ENCODE results near the gene SGSH. TPM values are rescaled to one million over a fixed set of nuclear protein-coding genes. Genes with fewer than 3 reads are reported as not detected.

SGSH gene
- total and polyA plus RNA-seq, 2 experiments from 2014 or later = 16.0 to 59.6 TPM

GRCh38 chr17:80173916-80174315 is 46.2 kb downstream of the SGSH start:
- H3K36me3 ChIP-seq (replicated peaks; ENCODE audit: insufficient read depth, low read depth) = no peaks in the 10 kb centered on the region
- H2AFZ ChIP-seq = no peak overlapping the region
- 94% methylated on average over 6 of the region's 6 CpGs for WGBS (ENCODE audit: low lambda C conversion rate, missing lambda C conversion rate)
- H3K4me3 ChIP-seq = no peak overlapping the region
- H3K27me3 ChIP-seq = no peaks in the 10 kb centered on the region
- no peaks in the 10 kb centered on the region for H3K9me3 ChIP-seq (ENCODE audit: low read depth)
- H3K79me2 ChIP-seq = no peaks in the 10 kb centered on the region
- no peak overlapping the region for H3K4me2 ChIP-seq
- no peaks in the 10 kb centered on the region for H4K20me1 ChIP-seq (ENCODE audit: insufficient read depth, poor library complexity, severe bottlenecking)
- H3K27ac ChIP-seq = no peak overlapping the region
- TF ChIP-seq CTCF (IDR thresholded peaks at IDR 0.05; ENCODE audit: poor library complexity) = no peak
- TF ChIP-seq EZH2 (IDR thresholded peaks at IDR 0.05; ENCODE audit: borderline replicate concordance) = no peak
- no peak for TF ChIP-seq EZH2phosphoT487 (IDR thresholded peaks at IDR 0.05; ENCODE audit: low read depth, severe bottlenecking, unreplicated experiment)
- no peaks in the 10 kb centered on the region for H3K9me2 ChIP-seq (replicated peaks; ENCODE audit: insufficient read depth)
- DNase-seq (ENCODE audit: low spot score) = no peak
- H3K4me1 ChIP-seq (ENCODE audit: insufficient read depth) = no peaks in the 10 kb centered on the region

DNA sequence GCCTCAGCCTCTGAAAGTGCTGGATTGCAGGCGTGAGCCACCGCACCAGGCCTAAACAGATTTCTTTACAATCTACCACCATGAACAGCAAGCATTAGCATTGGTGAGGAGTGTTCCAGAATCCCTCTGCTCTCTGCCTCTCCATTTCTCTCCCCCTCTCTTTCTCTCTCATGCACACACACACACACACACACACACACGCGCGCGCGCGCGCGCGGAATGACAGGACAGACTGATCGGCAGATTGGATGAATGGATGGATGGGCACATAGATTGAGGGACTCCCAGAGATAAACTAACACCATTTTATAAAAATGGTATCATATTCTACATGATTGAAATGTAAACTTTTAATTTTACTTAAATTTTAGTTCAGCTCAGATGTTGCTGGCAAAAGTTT is 47.0 kb downstream of the SGSH start:
- no peaks in the 10 kb centered on the region for H3K79me2 ChIP-seq
- no peaks in the 10 kb centered on the region for H4K20me1 ChIP-seq (ENCODE audit: insufficient read depth, poor library complexity, severe bottlenecking)
- H3K27ac ChIP-seq = no peak overlapping the region
- no peaks in the 10 kb centered on the region for H3K4me1 ChIP-seq (ENCODE audit: insufficient read depth)
- no peaks in the 10 kb centered on the region for H3K9me2 ChIP-seq (replicated peaks; ENCODE audit: insufficient read depth)
- no peak overlapping the region for H3K4me3 ChIP-seq
- no peak overlapping the region for H2AFZ ChIP-seq
- 90% methylated on average over 12 of the region's 12 CpGs for WGBS (ENCODE audit: low lambda C conversion rate, missing lambda C conversion rate)
- TF ChIP-seq CTCF (IDR thresholded peaks at IDR 0.05; ENCODE audit: poor library complexity) (no peak), EZH2 (IDR thresholded peaks at IDR 0.05; ENCODE audit: borderline replicate concordance) (no peak), EZH2phosphoT487 (IDR thresholded peaks at IDR 0.05; ENCODE audit: low read depth, severe bottlenecking, unreplicated experiment) (no peak)
- DNase-seq (ENCODE audit: low spot score) = no peak
- no peak overlapping the region for H3K4me2 ChIP-seq
- H3K27me3 ChIP-seq = no peaks in the 10 kb centered on the region
- no peaks in the 10 kb centered on the region for H3K9me3 ChIP-seq (ENCODE audit: low read depth)
- H3K36me3 ChIP-seq (replicated peaks; ENCODE audit: insufficient read depth, low read depth) = no peaks in the 10 kb centered on the region

DNA sequence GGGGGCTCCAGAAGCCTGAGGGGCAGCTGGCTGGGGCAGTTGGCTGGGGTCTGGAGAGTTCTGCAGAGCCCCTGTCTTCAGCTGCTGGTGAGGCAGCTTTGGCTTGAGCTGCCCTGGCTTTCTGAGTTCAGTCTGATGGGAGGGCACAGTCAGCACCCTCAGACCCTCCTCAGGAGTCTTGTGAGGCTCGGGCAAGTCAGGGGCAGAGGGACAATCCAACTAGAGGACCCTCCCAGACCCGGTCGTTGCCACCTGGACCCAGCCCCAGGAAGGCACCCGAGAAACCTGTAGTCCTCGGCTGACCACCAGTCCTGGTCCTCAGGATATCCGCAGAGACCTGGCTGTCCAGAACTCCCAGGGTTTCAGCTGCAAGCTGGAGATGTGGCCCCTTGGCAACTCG is 48.5 kb downstream of the SGSH start:
- WGBS (ENCODE audit: low lambda C conversion rate, missing lambda C conversion rate) = 90% methylated on average over 7 of the region's 7 CpGs
- Histone ChIP-seq H4K20me1 (ENCODE audit: insufficient read depth, poor library complexity, severe bottlenecking) (no peaks in the 10 kb centered on the region), H3K36me3 (replicated peaks; ENCODE audit: insufficient read depth, low read depth) (no peaks in the 10 kb centered on the region), H3K4me3 (no peak overlapping the region), H3K79me2 (no peaks in the 10 kb centered on the region), H3K27ac (no peak overlapping the region), H3K4me1 (ENCODE audit: insufficient read depth) (no peaks in the 10 kb centered on the region), H3K27me3 (no peaks in the 10 kb centered on the region), H3K9me3 (ENCODE audit: low read depth) (no peaks in the 10 kb centered on the region), H2AFZ (no peak overlapping the region), H3K4me2 (no peak overlapping the region), H3K9me2 (replicated peaks; ENCODE audit: insufficient read depth) (no peaks in the 10 kb centered on the region)
- TF ChIP-seq EZH2 (IDR thresholded peaks at IDR 0.05; ENCODE audit: borderline replicate concordance) (no peak), CTCF (IDR thresholded peaks at IDR 0.05; ENCODE audit: poor library complexity) (no peak), EZH2phosphoT487 (IDR thresholded peaks at IDR 0.05; ENCODE audit: low read depth, severe bottlenecking, unreplicated experiment) (no peak)
- no peak for DNase-seq (ENCODE audit: low spot score)

All from hepatocyte (in vitro differentiated cells).